Mesendoderm (in vitro differentiated cells): ENCODE data around the gene CPM.

ENCODE experiments used
- DNase-seq: peaks from one replicate; pipeline ENCODE4 v3.0.0; 2013
- H2AK5ac ChIP-seq: 2 replicates; pipeline ENCODE4 v1.6.1; 2013; ENCODE audit warnings: low read length, inconsistent platforms
- H2BK120ac ChIP-seq: 2 replicates; pipeline ENCODE4 v1.6.1; 2013; ENCODE audit warnings: low read depth, mild to moderate bottlenecking, low read length, moderate library complexity, mixed read lengths
- H2BK15ac ChIP-seq: replicated peaks from 2 replicates; pipeline ENCODE4 v1.6.1; 2013; ENCODE audit warnings: low read depth, mild to moderate bottlenecking, moderate library complexity
- H2BK5ac ChIP-seq: 2 replicates; pipeline ENCODE4 v1.6.1; 2013; ENCODE audit warnings: low read length, inconsistent platforms
- H3K18ac ChIP-seq: 2 replicates; pipeline ENCODE4 v1.6.1; 2013; ENCODE audit warnings: mild to moderate bottlenecking, low read length, mixed read lengths
- H3K23ac ChIP-seq: one replicate; pipeline ENCODE4 v1.6.1; 2013; ENCODE audit warnings: low read length
- H3K27ac ChIP-seq: 2 replicates; pipeline ENCODE4 v1.5.1; 2013; ENCODE audit warnings: low read depth, mild to moderate bottlenecking, inconsistent platforms, low read length, moderate library complexity
- H3K27me3 ChIP-seq: 2 replicates; pipeline ENCODE4 v1.6.1; 2013; ENCODE audit warnings: low read length, control low read depth, mild to moderate bottlenecking, inconsistent platforms; ENCODE audit not compliant: insufficient read depth, poor library complexity
- H3K36me3 ChIP-seq: 2 replicates; pipeline ENCODE4 v1.6.1; 2013; ENCODE audit warnings: low read length, inconsistent platforms; ENCODE audit not compliant: control insufficient read depth, insufficient read depth
- H3K4ac ChIP-seq: one replicate; pipeline ENCODE4 v1.6.1; 2013; ENCODE audit warnings: low read depth, mild to moderate bottlenecking, low read length, moderate library complexity
- H3K4me1 ChIP-seq: 2 replicates; pipeline ENCODE4 v1.6.1; 2013; ENCODE audit warnings: low read depth, low read length, inconsistent platforms; ENCODE audit not compliant: control insufficient read depth
- H3K4me2 ChIP-seq: 2 replicates; pipeline ENCODE4 v1.6.1; 2013; ENCODE audit warnings: low read length
- H3K4me3 ChIP-seq: 2 replicates; pipeline ENCODE4 v1.5.1; 2013; ENCODE audit warnings: mild to moderate bottlenecking, low read length
- H3K56ac ChIP-seq: one replicate; pipeline ENCODE4 v1.6.1; 2013; ENCODE audit warnings: low read length
- H3K79me1 ChIP-seq: 2 replicates; pipeline ENCODE4 v1.6.1; 2013; ENCODE audit warnings: low read length, inconsistent platforms
- H3K79me2 ChIP-seq: 2 replicates; pipeline ENCODE4 v1.6.1; 2013; ENCODE audit warnings: mild to moderate bottlenecking, low read length; ENCODE audit not compliant: control insufficient read depth, insufficient read depth
- H3K9ac ChIP-seq: 2 replicates; pipeline ENCODE4 v1.6.1; 2013; ENCODE audit warnings: low read length, inconsistent platforms
- H4K5ac ChIP-seq: one replicate; pipeline ENCODE4 v1.6.1; 2013; ENCODE audit warnings: low read length
- H4K8ac ChIP-seq: one replicate; pipeline ENCODE4 v1.6.1; 2013; ENCODE audit warnings: low read depth, mild to moderate bottlenecking, control low read depth, low read length, moderate library complexity
- WGBS: extraction: QIAGEN DNeasy Blood & Tissue Kit; methylation state at CpG from one replicate; pipeline ENCODE4 v1.1.7; 2013; ENCODE audit warnings: low lambda C conversion rate, missing lambda C conversion rate; ENCODE audit not compliant: insufficient coverage; ENCODE audit errors: extremely low coverage; 5-methylcytosine and 5-hydroxymethylcytosine counted together

Gene CPM

DNA sequence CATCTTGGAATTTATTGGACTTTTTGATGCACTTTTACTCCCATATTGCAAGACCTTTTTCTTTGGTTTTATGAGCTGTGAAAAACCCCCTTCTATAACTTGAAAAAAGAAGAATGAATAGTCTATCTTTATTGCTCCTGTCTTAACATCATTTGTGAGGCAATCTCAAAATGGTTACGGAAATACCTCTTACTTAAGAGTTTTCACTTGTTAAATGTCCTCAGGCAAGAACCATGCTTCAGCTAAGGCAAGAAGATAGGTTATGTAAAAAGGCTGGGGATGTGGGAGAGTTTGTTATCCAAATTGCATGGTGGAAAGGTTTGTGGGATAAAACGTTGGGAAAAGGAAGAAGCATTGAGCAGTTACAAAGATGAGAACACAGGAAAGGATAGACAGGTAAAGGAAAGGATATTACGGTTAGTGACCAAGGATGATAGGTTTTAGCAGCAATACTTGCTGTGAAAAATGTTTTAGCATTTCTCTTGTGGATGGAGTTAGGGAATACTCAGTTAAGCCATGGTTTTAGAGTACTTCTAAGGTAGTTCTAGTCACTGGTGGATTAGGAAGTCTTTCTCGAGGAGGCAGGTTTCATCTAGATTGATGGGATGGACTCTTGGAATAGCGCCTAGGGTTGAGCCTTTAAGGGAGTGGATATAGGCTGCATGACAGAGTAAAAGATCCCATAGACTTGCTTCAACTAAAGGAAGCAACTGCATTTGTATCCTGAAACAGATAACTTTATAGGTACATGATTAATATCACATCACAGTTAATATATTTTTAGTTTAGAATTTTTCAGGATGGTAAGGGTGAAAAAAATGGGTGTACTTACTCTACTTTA, 94.7 kb downstream of the CPM start:
- Histone ChIP-seq H3K4me3 (no peak overlapping the region), H2AK5ac (no peak overlapping the region), H4K5ac (no peak overlapping the region), H2BK120ac (no peak overlapping the region), H3K27me3 (no peaks in the 10 kb centered on the region), H3K27ac (no peak overlapping the region), H2BK15ac (no peak overlapping the region), H3K4me2 (no peak overlapping the region), H3K79me2 (no peaks in the 10 kb centered on the region), H2BK5ac (no peak overlapping the region), H3K56ac (no peak overlapping the region), H3K18ac (no peak overlapping the region), H4K8ac (no peak overlapping the region), H3K4ac (no peak overlapping the region), H3K36me3 (peaks cover 6% of the 10 kb centered on the region), H3K79me1 (no peaks in the 10 kb centered on the region), H3K23ac (no peak overlapping the region), H3K4me1 (peaks cover 3% of the 10 kb centered on the region), H3K9ac (no peak overlapping the region)
- WGBS, result 100% methylated on average over 1 of the region's 5 CpGs
- no peak for DNase-seq

DNA sequence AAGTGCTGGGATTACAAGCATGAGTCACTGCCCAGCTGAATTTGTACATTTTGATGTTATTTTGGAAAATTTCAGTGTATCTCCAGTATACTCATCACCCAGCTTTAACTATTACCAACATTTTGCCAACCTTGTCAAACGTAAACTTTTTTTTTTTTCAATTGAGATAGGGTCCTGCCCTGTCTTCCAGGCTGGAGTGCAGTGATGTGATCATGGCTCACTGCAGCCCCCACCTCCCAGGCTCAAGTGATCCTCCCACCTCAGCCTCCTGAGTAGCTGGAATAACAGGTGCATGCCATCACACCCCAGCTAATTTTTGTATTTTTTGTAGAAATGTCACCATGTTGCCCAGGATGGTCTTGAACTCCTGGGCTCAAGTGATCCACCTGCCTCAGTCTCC, 95.8 kb downstream of the CPM start:
- Histone ChIP-seq H3K23ac (no peak overlapping the region), H3K9ac (no peak overlapping the region), H3K56ac (no peak overlapping the region), H2BK15ac (no peak overlapping the region), H3K27me3 (no peaks in the 10 kb centered on the region), H3K4me3 (no peak overlapping the region), H3K4me1 (peaks cover 3% of the 10 kb centered on the region), H3K36me3 (peaks cover 6% of the 10 kb centered on the region), H4K5ac (no peak overlapping the region), H3K79me1 (no peaks in the 10 kb centered on the region), H2AK5ac (no peak overlapping the region), H2BK5ac (no peak overlapping the region), H3K4ac (no peak overlapping the region), H4K8ac (no peak overlapping the region), H3K79me2 (no peaks in the 10 kb centered on the region), H3K4me2 (no peak overlapping the region), H2BK120ac (no peak overlapping the region), H3K27ac (no peak overlapping the region), H3K18ac (no peak overlapping the region)
- no peak for DNase-seq
- no CpG with 5 or more reads among the region's 1 CpG for WGBS

DNA sequence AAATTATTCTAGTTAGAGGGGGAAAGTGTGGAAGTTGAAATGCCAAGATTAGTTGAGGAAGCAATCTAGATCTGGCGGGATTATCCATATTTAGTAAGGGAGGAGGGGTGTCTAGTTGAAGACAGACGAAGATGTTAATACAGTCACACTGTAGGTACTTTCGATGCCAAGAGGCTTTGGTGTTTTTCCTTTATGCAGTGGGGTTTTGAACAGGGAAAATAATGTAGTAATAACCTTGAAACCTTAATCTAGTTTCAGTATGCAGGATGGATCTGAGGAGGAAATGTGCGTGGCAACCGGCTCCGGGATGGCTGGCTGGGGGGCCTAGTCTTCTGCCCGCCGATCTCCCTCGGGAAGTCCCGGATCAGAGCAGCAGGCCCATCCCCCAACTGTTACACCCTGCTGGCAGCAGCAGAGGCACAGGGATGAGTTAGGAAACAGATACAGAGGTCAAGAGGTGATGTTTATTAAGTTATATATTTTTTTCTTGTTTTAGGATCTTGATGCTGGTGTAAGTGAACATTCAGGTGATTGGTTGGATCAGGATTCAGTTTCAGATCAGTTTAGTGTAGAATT, 97.5 kb downstream of the CPM start:
- Histone ChIP-seq H2BK120ac (no peak overlapping the region), H3K4me2 (no peak overlapping the region), H3K23ac (no peak overlapping the region), H3K27ac (no peak overlapping the region), H3K27me3 (no peaks in the 10 kb centered on the region), H4K8ac (no peak overlapping the region), H3K4ac (no peak overlapping the region), H3K4me1 (peaks cover 3% of the 10 kb centered on the region), H3K9ac (no peak overlapping the region), H3K18ac (no peak overlapping the region), H3K36me3 (peaks cover 8% of the 10 kb centered on the region), H2AK5ac (no peak overlapping the region), H3K4me3 (no peak overlapping the region), H2BK15ac (no peak overlapping the region), H4K5ac (no peak overlapping the region), H3K79me2 (no peaks in the 10 kb centered on the region), H3K56ac (no peak overlapping the region), H3K79me1 (peaks cover 2% of the 10 kb centered on the region), H2BK5ac (no peak overlapping the region)
- peak; percentile 42 for DNase-seq
- WGBS, result no CpG with 5 or more reads among the region's 10 CpGs

DNA sequence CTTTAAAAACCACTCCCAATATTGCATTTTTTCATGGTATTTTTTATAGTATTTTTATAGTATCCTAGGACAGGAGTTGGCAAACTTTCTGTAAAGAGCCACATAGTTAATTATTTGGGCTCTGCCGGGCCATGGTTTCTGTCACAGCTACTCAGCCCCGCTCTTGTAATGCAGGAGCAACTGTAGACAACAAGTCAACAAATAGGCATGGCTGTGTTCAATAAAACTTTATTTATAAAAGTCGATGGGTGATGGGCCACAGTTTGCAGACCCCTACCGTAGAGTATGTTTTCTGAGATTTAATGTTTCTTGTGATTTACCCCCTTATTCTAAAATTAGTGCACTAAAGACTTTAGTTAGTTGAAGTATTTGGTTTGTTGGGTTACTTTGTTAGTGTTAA, 99.5 kb downstream of the CPM start:
- Histone ChIP-seq H4K5ac (no peak overlapping the region), H3K4me1 (peaks cover 3% of the 10 kb centered on the region), H3K4ac (no peak overlapping the region), H3K4me3 (no peak overlapping the region), H3K79me1 (peaks cover 2% of the 10 kb centered on the region), H3K27me3 (no peaks in the 10 kb centered on the region), H3K9ac (no peak overlapping the region), H3K79me2 (no peaks in the 10 kb centered on the region), H3K23ac (no peak overlapping the region), H2BK5ac (no peak overlapping the region), H3K4me2 (no peak overlapping the region), H3K18ac (no peak overlapping the region), H2BK15ac (no peak overlapping the region), H4K8ac (no peak overlapping the region), H3K36me3 (peaks cover 6% of the 10 kb centered on the region), H3K56ac (no peak overlapping the region), H2AK5ac (no peak overlapping the region), H2BK120ac (no peak overlapping the region), H3K27ac (no peak overlapping the region)
- no CpG with 5 or more reads among the region's 4 CpGs for WGBS
- DNase-seq, result no peak

DNA sequence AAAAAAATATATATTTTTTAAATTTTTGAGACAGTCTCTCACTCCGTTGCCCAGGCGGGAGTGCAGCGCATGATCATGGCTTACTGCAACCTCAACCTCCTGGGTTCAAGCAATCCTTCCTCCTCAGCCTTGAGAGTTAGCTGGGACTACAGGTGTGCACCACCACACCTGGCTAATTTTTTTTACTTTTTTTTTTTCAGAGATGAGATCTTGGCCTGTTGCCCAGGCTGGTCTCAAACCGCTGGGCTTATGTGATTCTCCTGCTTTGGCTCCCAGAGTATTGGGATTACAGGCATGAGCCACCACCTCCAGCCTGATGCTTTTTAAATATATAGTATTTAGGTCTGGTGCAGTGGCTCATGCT, 100.5 kb downstream of the CPM start:
- H2BK5ac ChIP-seq, result no peak overlapping the region
- WGBS, result no CpG with 5 or more reads among the region's 4 CpGs
- H3K4ac ChIP-seq, result no peak overlapping the region
- H4K8ac ChIP-seq, result no peak overlapping the region
- no peaks in the 10 kb centered on the region for H3K27me3 ChIP-seq
- DNase-seq, result no peak
- no peak overlapping the region for H3K4me2 ChIP-seq
- no peak overlapping the region for H3K23ac ChIP-seq
- no peak overlapping the region for H4K5ac ChIP-seq
- H3K18ac ChIP-seq, result no peak overlapping the region
- H2BK15ac ChIP-seq, result no peak overlapping the region
- no peak overlapping the region for H3K4me3 ChIP-seq
- H3K56ac ChIP-seq, result no peak overlapping the region
- peaks cover 2% of the 10 kb centered on the region for H3K79me1 ChIP-seq
- H3K79me2 ChIP-seq, result no peaks in the 10 kb centered on the region
- H3K36me3 ChIP-seq, result peaks cover 4% of the 10 kb centered on the region
- no peak overlapping the region for H2BK120ac ChIP-seq
- H3K4me1 ChIP-seq, result peaks cover 3% of the 10 kb centered on the region
- H3K9ac ChIP-seq, result no peak overlapping the region
- no peak overlapping the region for H2AK5ac ChIP-seq
- no peak overlapping the region for H3K27ac ChIP-seq
